ENCODE data around the gene EZH1.

- no peak for TF ChIP-seq DPF2 (IDR thresholded peaks at IDR 0.05)
- no peak for TF ChIP-seq EGR1 (IDR thresholded peaks at IDR 0.05; ENCODE audit: borderline replicate concordance in 1 of 2, low read depth in 2 of 2, low read length in 2 of 2)
- TF ChIP-seq BACH1 (IDR thresholded peaks at IDR 0.05; ENCODE audit: borderline replicate concordance): no peak
- no peak for TF ChIP-seq CTCF (IDR thresholded peaks at IDR 0.05 in 2 of 3, conservative IDR thresholded peaks at IDR 0.05 in 1 of 3; ENCODE audit: control insufficient read depth in 2 of 3, extremely low read depth in 1 of 3, insufficient read depth in 1 of 3, low read depth in 3 of 3, low read length in 3 of 3)
- TF ChIP-seq CBFB (IDR thresholded peaks at IDR 0.05; ENCODE audit: low read depth): no peak
- no peak for TF ChIP-seq CHD2 (IDR thresholded peaks at IDR 0.05; ENCODE audit: borderline replicate concordance, low read depth, low read length)
- TF ChIP-seq RAD51 (IDR thresholded peaks at IDR 0.05): no peak
Observed at GRCh38 chr17:42697108-42697811, 47.6 kb downstream of the EZH1 start.

Data from GM12878 (cell line).